ENCODE results near the gene RFX3.

Gene RFX3

GRCh38 chr9:3525836-3526164 lies at the start of gene RFX3:
RFX3 (minus strand) TSS chr9:3526001; CDS start chr9:3395588, 130,413 bp downstream.
- TF ChIP-seq ZFX (IDR thresholded peaks at IDR 0.05), result no peak
- TF ChIP-seq CTCF (conservative IDR thresholded peaks at IDR 0.05), result no peak
- peak within 1 kb of the TSS; percentile 97 for H3K27ac ChIP-seq

- no peak for TF ChIP-seq CTCF (conservative IDR thresholded peaks at IDR 0.05)
- TF ChIP-seq ZFX (IDR thresholded peaks at IDR 0.05), result no peak
Measured at GRCh38 chr9:3571500-3571899, 45.7 kb upstream of the RFX3 start.

DNA sequence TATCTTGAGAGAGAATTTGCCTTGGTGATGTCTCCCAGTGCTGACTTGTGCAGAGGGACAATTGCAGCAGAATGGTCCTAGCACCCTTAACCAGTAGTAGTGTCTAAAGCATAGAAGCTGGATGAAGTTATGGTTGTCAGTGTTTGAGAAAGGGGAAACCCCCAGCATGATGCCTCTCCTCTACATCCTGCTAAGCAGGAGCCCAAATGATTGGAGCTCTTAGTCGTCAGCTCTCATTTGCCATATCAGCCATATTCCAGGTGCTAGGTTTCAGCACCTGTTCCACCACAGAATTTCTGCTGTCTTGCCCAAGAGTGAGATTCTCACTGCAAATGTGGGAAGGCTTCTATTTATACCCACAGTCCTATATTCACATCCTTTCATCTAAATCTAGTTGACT lies 43.7 kb upstream of the RFX3 start:
- TF ChIP-seq CTCF (conservative IDR thresholded peaks at IDR 0.05) (no peak), ZFX (IDR thresholded peaks at IDR 0.05) (no peak)
- no peak overlapping the region for H3K27ac ChIP-seq

More at GRCh38 chr9:3571500-3571899, 45.7 kb upstream of the RFX3 start:
- no peak overlapping the region for H3K27ac ChIP-seq

DNA sequence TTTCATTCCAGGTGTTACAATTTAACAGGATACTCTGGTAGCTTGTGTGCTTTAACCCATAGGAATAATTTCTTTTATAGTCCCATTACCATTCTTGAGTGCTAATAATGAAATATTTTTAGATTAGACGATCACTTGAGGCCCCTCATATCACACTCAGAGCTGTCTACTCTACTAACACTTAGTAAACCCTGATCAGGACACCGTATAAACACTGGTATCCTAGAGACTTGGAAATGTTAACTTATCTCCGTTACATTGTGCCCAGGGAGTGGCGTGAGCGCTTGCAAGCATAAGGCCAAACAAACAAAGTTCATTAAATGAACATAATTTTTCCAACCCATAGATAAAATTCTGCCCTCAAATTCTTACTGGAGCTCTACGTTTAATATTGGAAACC lies 42.2 kb upstream of the RFX3 start:
- no peak overlapping the region for H3K27ac ChIP-seq
- TF ChIP-seq ZFX (IDR thresholded peaks at IDR 0.05) (no peak), CTCF (conservative IDR thresholded peaks at IDR 0.05) (no peak)

GRCh38 chr9:3553076-3553765 lies 27.4 kb upstream of the RFX3 start:
- no peak overlapping the region for H3K27ac ChIP-seq
- no peak for TF ChIP-seq CTCF (conservative IDR thresholded peaks at IDR 0.05)
- no peak for TF ChIP-seq ZFX (IDR thresholded peaks at IDR 0.05)

DNA sequence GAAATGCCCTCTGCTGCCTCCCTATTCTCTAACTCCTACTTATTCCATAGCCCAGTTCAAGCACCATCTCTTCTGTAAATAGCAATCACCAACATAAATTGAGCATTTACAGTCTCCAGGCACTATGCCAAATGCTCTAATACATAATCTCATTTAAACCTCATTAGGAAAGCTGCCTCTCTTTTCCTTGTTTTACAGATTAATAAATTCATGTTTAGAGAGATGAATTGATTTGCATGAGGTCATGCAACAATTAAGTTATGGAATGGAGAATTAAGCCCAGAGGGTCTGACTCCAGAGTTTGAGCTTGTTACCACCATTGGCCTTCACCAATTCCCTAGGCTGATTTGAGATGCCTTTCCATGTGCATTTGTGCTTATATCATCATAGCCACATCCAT lies 23.4 kb upstream of the RFX3 start:
- no peak overlapping the region for H3K27ac ChIP-seq
- TF ChIP-seq ZFX (IDR thresholded peaks at IDR 0.05) (no peak), CTCF (conservative IDR thresholded peaks at IDR 0.05) (no peak)

DNA sequence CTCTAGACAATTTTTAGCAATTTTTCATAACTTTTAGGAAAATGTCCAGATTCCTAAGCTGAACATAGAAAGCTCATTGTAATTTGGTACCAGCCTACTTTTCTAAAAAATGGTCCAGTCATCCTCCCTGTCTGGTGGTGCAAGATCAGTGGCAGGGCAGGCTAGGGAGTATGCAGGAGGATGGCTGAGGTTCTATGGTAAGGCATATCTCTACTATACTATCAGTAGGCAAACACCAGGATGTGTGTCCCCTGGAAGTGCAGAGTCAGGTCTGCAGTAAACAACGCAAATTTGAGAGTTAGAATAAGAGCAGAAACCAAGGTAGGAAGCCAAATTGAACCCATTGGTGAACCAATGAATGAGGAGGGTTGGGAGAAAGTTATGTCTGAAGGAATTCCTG lies 22.8 kb upstream of the RFX3 start:
- no peak overlapping the region for H3K27ac ChIP-seq
- no peak for TF ChIP-seq CTCF (conservative IDR thresholded peaks at IDR 0.05)
- TF ChIP-seq ZFX (IDR thresholded peaks at IDR 0.05), result no peak

Data from C4-2B (cell line).